Endodermal cell (in vitro differentiated cells): ENCODE results near the gene VAT1. TPM values are rescaled to one million over a fixed set of nuclear protein-coding genes. Genes with fewer than 3 reads are reported as not detected.
"Not testable (repeated sequence)": the region's sequence is repeated elsewhere in the genome, so short reads cannot be mapped to it uniquely, and the experiment has no call there.

ENCODE experiments used
- DNase-seq: peaks from one replicate; pipeline ENCODE4 v3.0.0-alpha.2; 2017
- H3K27ac ChIP-seq: 2 replicates; pipeline ENCODE4 v1.5.1; 2013; ENCODE audit warnings: mild to moderate bottlenecking, low read depth, low read length, moderate library complexity
- H3K27me3 ChIP-seq: 2 replicates; pipeline ENCODE4 v1.6.1; 2013; ENCODE audit warnings: mild to moderate bottlenecking, low read length, moderate library complexity; ENCODE audit not compliant: insufficient read depth, control insufficient read depth, poor library complexity, severe bottlenecking
- H3K36me3 ChIP-seq: 2 replicates; pipeline ENCODE4 v1.7.0; 2013; ENCODE audit warnings: mild to moderate bottlenecking, low read length, moderate library complexity; ENCODE audit not compliant: control insufficient read depth, insufficient read depth
- H3K4me1 ChIP-seq: one replicate; pipeline ENCODE4 v1.7.0; 2013; ENCODE audit warnings: low read length; ENCODE audit not compliant: control insufficient read depth, insufficient read depth
- H3K4me3 ChIP-seq: 2 replicates; pipeline ENCODE4 v1.5.1; 2013; ENCODE audit warnings: mild to moderate bottlenecking, low read length, moderate library complexity
- H3K9ac ChIP-seq: 2 replicates; pipeline ENCODE4 v1.6.1; 2013; ENCODE audit warnings: mild to moderate bottlenecking, low read length, moderate library complexity; ENCODE audit not compliant: poor library complexity, severe bottlenecking; ENCODE audit errors: extremely low read depth
- H3K9me3 ChIP-seq: 2 replicates; pipeline ENCODE4 v1.6.1; 2013; ENCODE audit warnings: mild to moderate bottlenecking, low read length, moderate library complexity; ENCODE audit not compliant: control insufficient read depth
- H3K27ac Mint-ChIP-seq: 2 replicates; pipeline ENCODE4 v1.8.0; 2020; ENCODE audit warnings: mixed read lengths
- H3K27me3 Mint-ChIP-seq: 2 replicates; pipeline ENCODE4 v1.8.0; 2021; ENCODE audit warnings: mild to moderate bottlenecking, mixed read lengths; ENCODE audit not compliant: insufficient read depth
- H3K36me3 Mint-ChIP-seq: 2 replicates; pipeline ENCODE4 v1.8.0; 2020; ENCODE audit warnings: low read depth, mixed read lengths
- H3K4me1 Mint-ChIP-seq: 2 replicates; pipeline ENCODE4 v1.8.0; 2020; ENCODE audit warnings: mixed read lengths
- H3K4me3 Mint-ChIP-seq: 2 replicates; pipeline ENCODE4 v1.8.0; 2020; ENCODE audit warnings: mild to moderate bottlenecking, moderate library complexity, mixed read lengths
- H3K9me3 Mint-ChIP-seq: 2 replicates; pipeline ENCODE4 v1.8.0; 2020; ENCODE audit warnings: mild to moderate bottlenecking, mixed read lengths
- CTCF ChIP-seq: fragments of 200-600 bp; sonication (generic); conservative IDR thresholded peaks from 2 replicates; pipeline ENCODE4 v1.5.0; 2021; ENCODE audit warnings: antibody characterized with exemption, mild to moderate bottlenecking
- WGBS, 2 experiments: methylation state at CpG; one replicate each; pipeline versions ENCODE4 v1.1.5 to v1.1.7; 2013; ENCODE audit warnings: missing lambda C conversion rate in 2 of 2, mixed read lengths in 1 of 2; ENCODE audit not compliant: insufficient coverage in 1 of 2, insufficient read length in 1 of 2; 5-methylcytosine and 5-hydroxymethylcytosine counted together
- total RNA-seq, 2 donors: library from RNA; stranded (reverse); fragmentation: NEBNext Ultra II Directional in 1 of 2; extraction: Animal tissue kit (Norgen Biotek cat#: 25700) in 1 of 2; gene quantifications; 2 replicates in 1 of 2; 3 replicates in 1 of 2; pipeline ENCODE4 v1.2.1, GENCODE V29; 2021

VAT1 gene
- total RNA-seq, 2 donors from 2014 or later = 306 to 402 TPM

GRCh38 chr17:42975265-42975664, 46.9 kb downstream of the VAT1 start:
- DNase-seq = no peak
- H3K9me3 Mint-ChIP-seq = peaks cover 6% of the 10 kb centered on the region
- peaks cover 9% of the 10 kb centered on the region for H3K4me1 Mint-ChIP-seq

GRCh38 chr17:42973323-42973722, 48.9 kb downstream of the VAT1 start:
- H3K36me3 Mint-ChIP-seq = peaks cover 16% of the 10 kb centered on the region
- not testable (repeated sequence) for DNase-seq, H3K4me1 ChIP-seq, H3K9me3 Mint-ChIP-seq, H3K9me3 ChIP-seq, H3K27ac Mint-ChIP-seq, H3K4me1 Mint-ChIP-seq, H3K27me3 ChIP-seq, H3K4me3 Mint-ChIP-seq, H3K4me3 ChIP-seq, H3K9ac ChIP-seq, H3K27ac ChIP-seq, H3K27me3 Mint-ChIP-seq, H3K36me3 ChIP-seq
- 79% methylated on average over 8 of the region's 18 CpGs; no CpG with 5 or more reads in 1 of the 2 experiments for WGBS, 2 experiments

More at GRCh38 chr17:42975265-42975664, 46.9 kb downstream of the VAT1 start:
- H3K36me3 ChIP-seq = peaks cover 5% of the 10 kb centered on the region
- H3K4me3 ChIP-seq = no peak overlapping the region
- no peak for TF ChIP-seq CTCF
- H3K27me3 Mint-ChIP-seq = no peaks in the 10 kb centered on the region
- 95 to 100% methylated on average over 1 to 2 of the region's 2 CpGs for WGBS, 2 experiments
- no peaks in the 10 kb centered on the region for H3K9me3 ChIP-seq
- H3K27ac Mint-ChIP-seq = no peak overlapping the region
- H3K9ac ChIP-seq = no peak overlapping the region
- H3K27me3 ChIP-seq = no peaks in the 10 kb centered on the region
- no peak overlapping the region for H3K4me3 Mint-ChIP-seq
- peaks cover 5% of the 10 kb centered on the region for H3K4me1 ChIP-seq
- H3K36me3 Mint-ChIP-seq = peaks cover 12% of the 10 kb centered on the region
- no peak overlapping the region for H3K27ac ChIP-seq

- TF ChIP-seq CTCF = no peak
- Histone ChIP-seq H3K4me1 (no peaks in the 10 kb centered on the region), H3K27me3 (no peaks in the 10 kb centered on the region), H3K9ac (no peak overlapping the region), H3K36me3 (peaks cover 5% of the 10 kb centered on the region), H3K27ac (no peak overlapping the region), H3K9me3 (no peaks in the 10 kb centered on the region), H3K4me3 (no peak overlapping the region)
- no peak for DNase-seq
- Mint-ChIP-seq H3K27me3 (no peaks in the 10 kb centered on the region), H3K9me3 (peaks cover 6% of the 10 kb centered on the region), H3K4me1 (no peaks in the 10 kb centered on the region), H3K27ac (no peak overlapping the region), H3K4me3 (no peak overlapping the region), H3K36me3 (peaks cover 14% of the 10 kb centered on the region)
- WGBS, 2 experiments = 91 to 92% methylated on average over 5 of the region's 5 CpGs
Measured at GRCh38 chr17:42971589-42971988, 50.6 kb downstream of the VAT1 start.

GRCh38 chr17:42969001-42969581, 53.1 kb downstream of the VAT1 start:
- 40 to 80% methylated on average over 1 to 4 of the region's 5 CpGs for WGBS, 2 experiments
- no peaks in the 10 kb centered on the region for H3K4me1 ChIP-seq
- H3K4me3 Mint-ChIP-seq = no peak overlapping the region
- H3K36me3 Mint-ChIP-seq = peaks cover 10% of the 10 kb centered on the region
- no peaks in the 10 kb centered on the region for H3K9me3 ChIP-seq
- peaks cover 1% of the 10 kb centered on the region for H3K4me1 Mint-ChIP-seq
- no peak for TF ChIP-seq CTCF
- H3K9me3 Mint-ChIP-seq = peaks cover 6% of the 10 kb centered on the region
- H3K27ac ChIP-seq = no peak overlapping the region
- no peaks in the 10 kb centered on the region for H3K27me3 ChIP-seq
- H3K36me3 ChIP-seq = peaks cover 5% of the 10 kb centered on the region
- H3K4me3 ChIP-seq = no peak overlapping the region
- H3K9ac ChIP-seq = no peak overlapping the region
- no peaks in the 10 kb centered on the region for H3K27me3 Mint-ChIP-seq
- DNase-seq = no peak
- peak overlapping the region; percentile 68 for H3K27ac Mint-ChIP-seq
